DND-41 (cell line): ENCODE data around the gene PLVAP.

ENCODE experiments used
- ATAC-seq: fragments of 200-7000 bp; cut with Tn5 transposase; 3 replicates; pipeline ENCODE4 v1.9.1; 2021; ENCODE audit warnings: low read depth; ENCODE audit not compliant: insufficient read depth
- DNase-seq: peaks from one replicate; pipeline ENCODE4 v3.0.0-alpha.2; 2020
- H2AFZ ChIP-seq: 2 replicates; pipeline ENCODE4 v1.6.0; 2012; ENCODE audit warnings: low read depth, low read length
- H3K27ac ChIP-seq: 2 replicates; pipeline ENCODE4 v1.5.1; 2012; ENCODE audit warnings: low read length, inconsistent platforms
- H3K27me3 ChIP-seq: fragments of 200-600 bp; sonication (generic); 2 replicates; pipeline ENCODE4 v1.6.0; 2012; ENCODE audit warnings: low read length, mild to moderate bottlenecking, inconsistent platforms; ENCODE audit not compliant: insufficient read depth, poor library complexity
- H3K36me3 ChIP-seq: 2 replicates; pipeline ENCODE4 v1.5.1; 2012; ENCODE audit warnings: low read length, inconsistent platforms; ENCODE audit not compliant: insufficient read depth
- H3K4me1 ChIP-seq: 2 replicates; pipeline ENCODE4 v1.5.1; 2012; ENCODE audit warnings: mild to moderate bottlenecking, low read length; ENCODE audit not compliant: insufficient read depth
- H3K4me2 ChIP-seq: 2 replicates; pipeline ENCODE4 v1.6.0; 2012; ENCODE audit warnings: mild to moderate bottlenecking, moderate library complexity, low read length, inconsistent platforms; ENCODE audit not compliant: insufficient read depth
- H3K4me3 ChIP-seq, 2 experiments: fragments of 200-600 bp in 1 of 2; shearing (Covaris generic) in 1 of 2; 2 replicates each; pipeline ENCODE4 v1.5.1; 2012 to 2016; ENCODE audit warnings: inconsistent platforms in 2 of 2, low read length in 2 of 2, mild to moderate bottlenecking in 2 of 2, low read depth in 1 of 2, moderate library complexity in 1 of 2
- H3K79me2 ChIP-seq: 2 replicates; pipeline ENCODE4 v1.6.0; 2012; ENCODE audit warnings: low read length, inconsistent platforms; ENCODE audit not compliant: insufficient read depth
- H3K9ac ChIP-seq: 2 replicates; pipeline ENCODE4 v1.6.0; 2012; ENCODE audit warnings: low read depth, mild to moderate bottlenecking, inconsistent platforms, low read length, moderate library complexity
- H3K9me3 ChIP-seq: 2 replicates; pipeline ENCODE4 v1.5.1; 2012; ENCODE audit warnings: low read length, moderate library complexity, mild to moderate bottlenecking, inconsistent platforms; ENCODE audit not compliant: insufficient read depth, severe bottlenecking
- H4K20me1 ChIP-seq: 2 replicates; pipeline ENCODE4 v1.6.0; 2012; ENCODE audit warnings: low read length; ENCODE audit not compliant: insufficient read depth
- EZH2 ChIP-seq: IDR thresholded peaks from 3 replicates; pipeline ENCODE4 v1.6.1; 2012; ENCODE audit warnings: borderline replicate concordance, low read depth, mild to moderate bottlenecking, moderate library complexity, low read length, inconsistent platforms; ENCODE audit not compliant: severe bottlenecking
- TF ChIP-seq, protein P1 (sequence below): IDR thresholded peaks from 2 replicates; pipeline ENCODE4 v1.5.1; 2012; ENCODE audit warnings: borderline replicate concordance, low read length, moderate library complexity, mild to moderate bottlenecking; ENCODE audit not compliant: poor library complexity, severe bottlenecking; ENCODE audit errors: extremely low read depth

Gene PLVAP

GRCh38 chr19:17326595-17326966, 50.6 kb downstream of the PLVAP start:
- no peak for ATAC-seq
- Histone ChIP-seq H3K27me3 (no peaks in the 10 kb centered on the region), H2AFZ (no peak overlapping the region), H3K9ac (no peak overlapping the region), H3K4me3 (no peak overlapping the region), H4K20me1 (peaks cover 4% of the 10 kb centered on the region), H3K36me3 (peaks cover 18% of the 10 kb centered on the region), H3K4me2 (no peak overlapping the region), H3K79me2 (no peaks in the 10 kb centered on the region), H3K4me1 (no peaks in the 10 kb centered on the region), H3K27ac (no peak overlapping the region), H3K9me3 (no peaks in the 10 kb centered on the region)
- no peak for TF ChIP-seq EZH2
- TF ChIP-seq, protein P1, sequence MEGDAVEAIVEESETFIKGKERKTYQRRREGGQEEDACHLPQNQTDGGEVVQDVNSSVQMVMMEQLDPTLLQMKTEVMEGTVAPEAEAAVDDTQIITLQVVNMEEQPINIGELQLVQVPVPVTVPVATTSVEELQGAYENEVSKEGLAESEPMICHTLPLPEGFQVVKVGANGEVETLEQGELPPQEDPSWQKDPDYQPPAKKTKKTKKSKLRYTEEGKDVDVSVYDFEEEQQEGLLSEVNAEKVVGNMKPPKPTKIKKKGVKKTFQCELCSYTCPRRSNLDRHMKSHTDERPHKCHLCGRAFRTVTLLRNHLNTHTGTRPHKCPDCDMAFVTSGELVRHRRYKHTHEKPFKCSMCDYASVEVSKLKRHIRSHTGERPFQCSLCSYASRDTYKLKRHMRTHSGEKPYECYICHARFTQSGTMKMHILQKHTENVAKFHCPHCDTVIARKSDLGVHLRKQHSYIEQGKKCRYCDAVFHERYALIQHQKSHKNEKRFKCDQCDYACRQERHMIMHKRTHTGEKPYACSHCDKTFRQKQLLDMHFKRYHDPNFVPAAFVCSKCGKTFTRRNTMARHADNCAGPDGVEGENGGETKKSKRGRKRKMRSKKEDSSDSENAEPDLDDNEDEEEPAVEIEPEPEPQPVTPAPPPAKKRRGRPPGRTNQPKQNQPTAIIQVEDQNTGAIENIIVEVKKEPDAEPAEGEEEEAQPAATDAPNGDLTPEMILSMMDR = no peak
- DNase-seq = no peak

DNA sequence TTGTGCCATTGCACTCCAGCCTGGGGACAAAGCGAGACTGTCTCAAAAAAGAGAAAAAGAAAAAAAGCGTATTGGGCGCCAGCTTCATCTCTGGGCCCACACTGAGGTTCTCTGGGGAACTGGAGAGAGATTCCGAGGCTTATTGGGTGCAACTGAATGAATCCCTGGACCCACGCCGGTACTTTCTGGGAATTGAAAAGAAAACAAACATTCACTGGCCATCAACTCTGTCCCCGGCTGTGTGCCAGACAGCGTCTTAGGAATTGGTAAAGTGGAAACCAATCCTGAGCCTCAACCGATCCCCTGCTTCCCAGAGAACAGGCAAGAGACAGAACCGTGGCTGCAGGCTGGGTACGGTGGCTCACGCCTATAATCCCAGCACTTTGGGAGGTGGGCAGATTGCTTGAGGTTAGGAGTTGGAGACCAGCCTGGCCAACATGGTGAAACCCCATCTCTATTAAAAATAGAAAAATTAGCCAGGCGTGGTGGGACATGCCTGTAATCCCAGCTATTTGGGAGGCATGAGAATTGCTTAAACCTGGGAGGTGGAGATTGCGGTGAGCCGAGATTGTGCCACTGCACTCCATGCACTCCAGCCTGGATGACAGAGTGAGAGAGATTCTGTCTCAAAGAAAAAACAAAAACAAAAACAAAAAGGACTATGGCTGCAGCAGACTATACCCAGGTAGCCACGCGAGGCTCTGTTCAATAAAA, 51.1 kb downstream of the PLVAP start:
- Histone ChIP-seq H3K79me2 (no peaks in the 10 kb centered on the region), H3K4me1 (no peaks in the 10 kb centered on the region), H4K20me1 (peaks cover 4% of the 10 kb centered on the region), H3K27ac (no peak overlapping the region), H3K27me3 (no peaks in the 10 kb centered on the region), H3K36me3 (peaks cover 23% of the 10 kb centered on the region), H3K9me3 (no peaks in the 10 kb centered on the region), H2AFZ (no peak overlapping the region), H3K4me2 (no peak overlapping the region), H3K9ac (no peak overlapping the region), H3K4me3 (no peak overlapping the region)
- TF ChIP-seq, protein P1 = no peak
- TF ChIP-seq EZH2 = no peak
- ATAC-seq (no peak), DNase-seq (no peak)

GRCh38 chr19:17325133-17325532, 52.0 kb downstream of the PLVAP start:
- Histone ChIP-seq H4K20me1 (peaks cover 4% of the 10 kb centered on the region), H3K9ac (no peak overlapping the region), H3K4me2 (no peak overlapping the region), H3K79me2 (no peaks in the 10 kb centered on the region), H3K27ac (no peak overlapping the region), H3K4me3 (no peak overlapping the region), H3K4me1 (no peaks in the 10 kb centered on the region), H2AFZ (no peak overlapping the region), H3K27me3 (no peaks in the 10 kb centered on the region), H3K36me3 (peaks cover 32% of the 10 kb centered on the region), H3K9me3 (no peaks in the 10 kb centered on the region)
- TF ChIP-seq EZH2 = no peak
- TF ChIP-seq, protein P1 = no peak
- ATAC-seq = no peak
- no peak for DNase-seq
